ENCODE data around the gene EHD4. TPM values are rescaled to one million over a fixed set of nuclear protein-coding genes. Genes with fewer than 3 reads are reported as not detected.

The EHD4 gene
- total and polyA plus RNA-seq, 2 donors (not counting 3 experiments of a cell fraction or from before 2014, with no cell fraction given): 96.7 to 128 TPM

DNA sequence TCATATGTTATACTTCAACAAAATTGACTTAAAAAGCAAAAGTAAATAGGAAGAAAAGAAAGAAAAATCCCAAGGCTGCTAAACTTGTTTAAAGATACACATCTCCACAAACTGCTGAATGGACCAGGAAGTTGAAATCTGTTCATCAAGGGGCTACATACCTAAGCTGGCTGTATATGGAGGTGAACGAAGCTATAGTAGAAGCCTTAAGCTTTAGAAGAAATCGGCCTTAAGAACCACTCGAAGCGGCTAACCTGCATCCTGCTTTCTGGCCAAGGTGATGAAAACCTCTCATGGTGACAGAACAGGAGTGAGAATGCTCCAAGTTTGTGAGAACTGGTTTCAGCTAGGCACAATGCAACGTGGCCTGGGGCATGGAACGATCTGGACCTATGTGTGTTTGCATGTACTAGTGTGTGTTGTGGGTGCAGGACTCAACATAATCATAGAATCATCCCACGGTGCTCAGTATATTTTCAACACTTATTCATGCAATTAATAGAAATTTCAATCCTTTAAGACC lies 47.2 kb downstream of the EHD4 start:
- Histone ChIP-seq H3K9me3 (replicated peaks; ENCODE audit: control insufficient read depth, insufficient read depth, low read length) (no peaks in the 10 kb centered on the region), H3K27me3 (ENCODE audit: control insufficient read depth in 2 of 2, insufficient read depth in 2 of 2, low read length in 2 of 2) (no peaks in the 10 kb centered on the region), H2AFZ (ENCODE audit: low read depth, low read length) (no peak overlapping the region), H3K4me2 (ENCODE audit: insufficient read depth, low read length) (no peak overlapping the region), H4K20me1 (replicated peaks; ENCODE audit: control insufficient read depth, extremely low read depth, insufficient read depth, low read length) (no peaks in the 10 kb centered on the region), H3K27ac (ENCODE audit: insufficient read depth, low read depth, low read length) (no peak overlapping the region), H3K9me1 (replicated peaks; ENCODE audit: control insufficient read depth, extremely low read depth, insufficient read depth, low read length) (no peaks in the 10 kb centered on the region), H3K4me1 (ENCODE audit: control insufficient read depth, extremely low read depth, insufficient read depth, low read length) (peaks cover 66% of the 10 kb centered on the region), H3K79me2 (ENCODE audit: control insufficient read depth, insufficient read depth, low read length) (peaks cover 96% of the 10 kb centered on the region), H3K9ac (replicated peaks; ENCODE audit: extremely low read depth, insufficient read depth, low read length) (no peak overlapping the region), H3K4me3 (replicated peaks in 1 of 3; ENCODE audit: insufficient read depth in 1 of 3, low read depth in 1 of 3, low read length in 3 of 3) (no peak overlapping the region), H3K36me3 (ENCODE audit: control insufficient read depth in 2 of 2, extremely low read depth in 1 of 2, insufficient read depth in 2 of 2, low read length in 2 of 2) (peaks cover 9 to 27% of the 10 kb centered on the region in 2 experiments)
- dilution Hi-C loops (cut with MboI; ENCODE audit: extremely low pct_ligation_motif_present, low sequenced_read_pairs) (no loop called here), intact Hi-C loops (cut with micrococcal nuclease) (no loop called here)
- BruUV-seq (replicated peaks): no TSS peak
- ChIA-PET POLR2A (no interaction called here), CTCF (interaction anchor here (0.7 to 1.3 kb wide), 2 partner anchors 20 to 133 kb away, joined by 3 to 4 read pairs; no protein-coding TSS in a partner anchor)
- DNase-seq (ENCODE audit: low read depth, low spot score) (no peak), FAIRE-seq (no peak)
- TF ChIP-seq FOS (IDR thresholded peaks at IDR 0.05; ENCODE audit: borderline replicate concordance, insufficient read depth, low read length) (no peak), GATA2 (IDR thresholded peaks at IDR 0.05; ENCODE audit: insufficient read depth, insufficient read length, low read depth, low read length) (no peak), POLR2A (IDR thresholded peaks at IDR 0.05; ENCODE audit: low read depth, low read length) (peak; percentile 39), MYC (IDR thresholded peaks at IDR 0.05; ENCODE audit: low read depth, low read length) (no peak), JUN (IDR thresholded peaks at IDR 0.05; ENCODE audit: borderline replicate concordance, insufficient read depth, insufficient read length, low read depth) (no peak), POLR2AphosphoS5 (IDR thresholded peaks at IDR 0.05; ENCODE audit: insufficient read depth, low read depth, low read length) (no peak)
- TF ChIP-seq, protein P1, sequence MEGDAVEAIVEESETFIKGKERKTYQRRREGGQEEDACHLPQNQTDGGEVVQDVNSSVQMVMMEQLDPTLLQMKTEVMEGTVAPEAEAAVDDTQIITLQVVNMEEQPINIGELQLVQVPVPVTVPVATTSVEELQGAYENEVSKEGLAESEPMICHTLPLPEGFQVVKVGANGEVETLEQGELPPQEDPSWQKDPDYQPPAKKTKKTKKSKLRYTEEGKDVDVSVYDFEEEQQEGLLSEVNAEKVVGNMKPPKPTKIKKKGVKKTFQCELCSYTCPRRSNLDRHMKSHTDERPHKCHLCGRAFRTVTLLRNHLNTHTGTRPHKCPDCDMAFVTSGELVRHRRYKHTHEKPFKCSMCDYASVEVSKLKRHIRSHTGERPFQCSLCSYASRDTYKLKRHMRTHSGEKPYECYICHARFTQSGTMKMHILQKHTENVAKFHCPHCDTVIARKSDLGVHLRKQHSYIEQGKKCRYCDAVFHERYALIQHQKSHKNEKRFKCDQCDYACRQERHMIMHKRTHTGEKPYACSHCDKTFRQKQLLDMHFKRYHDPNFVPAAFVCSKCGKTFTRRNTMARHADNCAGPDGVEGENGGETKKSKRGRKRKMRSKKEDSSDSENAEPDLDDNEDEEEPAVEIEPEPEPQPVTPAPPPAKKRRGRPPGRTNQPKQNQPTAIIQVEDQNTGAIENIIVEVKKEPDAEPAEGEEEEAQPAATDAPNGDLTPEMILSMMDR (IDR thresholded peaks at IDR 0.05; ENCODE audit: extremely low read depth in 1 of 2, insufficient read depth in 1 of 2, low read depth in 1 of 2, low read length in 2 of 2): no peak
